Activated CD4-positive, CD25-positive, alpha-beta regulatory T cell treated with anti-CD3 and anti-CD28 coated beads, Interleukin-2, amount 50 U/mL, for 16 hours (primary cell): ENCODE measurements around the gene ENPEP.
"Not testable (repeated sequence)": the region's sequence is repeated elsewhere in the genome, so short reads cannot be mapped to it uniquely, and the experiment has no call there.

Source experiments
- DNase-seq: peaks from one replicate; pipeline ENCODE4 v3.0.0-alpha.2; 2020; ENCODE audit warnings: low read depth, low spot score

The ENPEP gene

DNA sequence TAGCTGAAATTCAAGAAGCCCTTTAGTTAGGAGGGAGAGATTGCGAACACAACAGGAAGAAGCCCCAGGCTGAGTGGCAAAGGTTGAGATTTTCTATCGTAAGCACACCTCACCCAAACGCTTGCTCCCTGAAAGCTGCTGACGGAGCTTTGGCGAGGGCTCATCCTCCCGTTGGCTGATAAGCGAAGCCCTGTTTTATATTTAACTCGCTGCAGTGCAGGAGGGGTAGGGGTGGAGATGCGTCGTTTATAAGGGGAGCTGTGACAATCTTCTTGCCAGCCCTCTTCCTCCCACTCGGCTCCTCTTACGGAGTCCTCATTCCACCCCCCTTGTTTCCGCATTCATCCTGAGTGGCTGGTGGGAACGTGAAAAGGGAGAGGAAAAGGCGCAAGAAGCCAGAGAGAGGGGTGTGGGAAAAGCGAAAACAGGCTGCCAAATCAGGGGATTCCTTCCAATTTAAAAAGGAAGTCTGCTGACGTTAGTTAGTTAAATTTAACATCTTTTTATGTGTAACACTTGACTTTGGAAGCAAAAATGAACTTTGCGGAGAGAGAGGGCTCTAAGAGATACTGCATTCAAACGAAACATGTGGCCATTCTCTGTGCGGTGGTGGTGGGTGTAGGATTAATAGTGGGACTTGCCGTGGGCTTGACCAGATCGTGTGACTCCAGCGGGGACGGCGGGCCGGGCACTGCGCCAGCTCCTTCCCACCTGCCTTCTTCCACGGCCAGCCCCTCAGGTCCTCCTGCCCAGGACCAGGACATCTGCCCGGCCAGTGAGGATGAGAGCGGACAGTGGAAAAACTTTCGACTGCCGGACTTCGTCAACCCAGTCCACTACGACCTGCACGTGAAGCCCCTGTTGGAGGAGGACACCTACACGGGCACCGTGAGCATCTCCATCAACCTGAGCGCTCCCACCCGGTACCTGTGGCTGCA is at the start of gene ENPEP:
Gene ENPEP (plus strand): TSS at position 275 of the 938 bp plus-strand sequence. CDS start 260 bp downstream, at position 535.
- DNase-seq, result no peak

- DNase-seq, result not testable (repeated sequence)
Measured at GRCh38 chr4:110431805-110432204, 44.1 kb upstream of the ENPEP start.

GRCh38 chr4:110437292-110437691 is 38.7 kb upstream of the ENPEP start:
- not testable (repeated sequence) for DNase-seq

- DNase-seq, result not testable (repeated sequence)
Measured at GRCh38 chr4:110439209-110439608, 36.7 kb upstream of the ENPEP start.

DNA sequence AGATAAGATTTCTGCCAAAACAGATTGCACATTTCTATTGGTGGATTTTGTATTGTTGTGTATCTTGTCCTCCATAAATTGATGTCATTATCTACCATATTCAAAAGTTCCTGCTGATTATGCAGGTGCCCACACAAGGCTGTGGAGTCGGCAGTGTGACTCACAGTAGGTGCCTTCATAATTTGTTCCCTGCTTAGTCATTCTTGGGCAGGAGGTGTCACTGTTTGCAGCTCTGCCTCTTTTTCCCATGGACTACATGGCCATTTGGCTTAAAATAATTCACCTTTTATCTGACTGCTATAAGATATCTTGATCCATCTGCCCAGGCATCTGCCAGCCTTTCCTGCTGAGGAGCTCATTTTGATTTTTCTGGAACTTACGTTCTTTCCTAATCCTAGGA is 33.6 kb upstream of the ENPEP start:
- no peak for DNase-seq

GRCh38 chr4:110442788-110443187 is 33.2 kb upstream of the ENPEP start:
- DNase-seq, result no peak

DNA sequence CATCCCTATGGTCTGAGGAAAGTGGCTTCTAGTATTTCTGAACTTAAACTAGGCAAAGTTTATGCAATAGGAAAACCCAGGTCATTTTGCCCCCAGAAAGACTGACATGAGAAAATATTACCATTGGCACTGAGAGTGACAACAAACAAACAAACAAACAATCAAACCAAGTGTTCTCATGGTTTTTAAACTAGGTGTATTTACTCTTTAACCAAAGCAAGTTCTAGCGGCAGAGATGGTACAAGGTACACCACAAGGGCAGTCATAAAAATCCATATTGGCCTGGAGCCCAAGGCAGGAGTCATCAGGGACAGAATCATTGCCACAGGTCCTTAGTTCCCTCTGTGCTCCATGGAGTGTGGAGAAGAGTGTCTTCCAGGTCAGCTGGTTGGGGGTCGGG is 26.0 kb upstream of the ENPEP start:
- no peak for DNase-seq

DNA sequence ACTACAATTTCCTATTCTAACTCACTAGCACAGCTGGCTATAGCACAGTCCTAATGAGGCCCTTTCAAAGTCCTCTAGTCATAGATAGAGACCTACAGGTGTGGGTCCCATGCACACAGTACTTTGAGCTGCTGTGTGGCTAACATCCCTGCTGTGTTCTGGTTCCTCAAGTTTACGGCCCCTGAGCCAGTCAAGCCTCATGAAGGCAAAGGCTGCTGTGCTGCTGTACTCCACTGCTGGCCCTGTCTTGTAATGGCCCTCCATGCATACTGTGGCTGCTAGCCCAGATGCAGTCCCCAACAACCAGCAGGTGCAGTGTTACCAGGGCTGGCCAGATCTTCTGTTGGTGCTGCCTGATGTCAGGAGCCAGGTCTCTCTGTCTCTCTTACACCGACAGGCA is 23.4 kb upstream of the ENPEP start:
- DNase-seq, result no peak

DNA sequence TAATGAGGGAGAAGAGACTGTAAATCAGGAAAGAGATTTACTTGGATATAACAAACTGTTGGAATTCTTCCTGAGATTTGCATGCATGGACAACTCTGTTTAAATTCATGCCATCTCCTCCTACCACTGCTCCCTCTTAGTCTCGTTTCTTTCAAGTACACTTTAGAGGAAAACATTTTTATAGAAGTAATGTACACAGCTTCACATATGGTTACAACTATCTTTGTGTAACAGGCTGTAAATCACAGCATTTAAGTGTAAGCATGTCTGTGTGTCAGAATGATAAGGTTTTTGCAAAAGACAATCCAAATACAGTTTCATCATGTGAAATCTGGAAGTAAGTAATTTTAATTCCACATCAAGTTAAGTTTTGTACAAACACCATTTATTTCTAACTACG is 21.5 kb upstream of the ENPEP start:
- no peak for DNase-seq

DNA sequence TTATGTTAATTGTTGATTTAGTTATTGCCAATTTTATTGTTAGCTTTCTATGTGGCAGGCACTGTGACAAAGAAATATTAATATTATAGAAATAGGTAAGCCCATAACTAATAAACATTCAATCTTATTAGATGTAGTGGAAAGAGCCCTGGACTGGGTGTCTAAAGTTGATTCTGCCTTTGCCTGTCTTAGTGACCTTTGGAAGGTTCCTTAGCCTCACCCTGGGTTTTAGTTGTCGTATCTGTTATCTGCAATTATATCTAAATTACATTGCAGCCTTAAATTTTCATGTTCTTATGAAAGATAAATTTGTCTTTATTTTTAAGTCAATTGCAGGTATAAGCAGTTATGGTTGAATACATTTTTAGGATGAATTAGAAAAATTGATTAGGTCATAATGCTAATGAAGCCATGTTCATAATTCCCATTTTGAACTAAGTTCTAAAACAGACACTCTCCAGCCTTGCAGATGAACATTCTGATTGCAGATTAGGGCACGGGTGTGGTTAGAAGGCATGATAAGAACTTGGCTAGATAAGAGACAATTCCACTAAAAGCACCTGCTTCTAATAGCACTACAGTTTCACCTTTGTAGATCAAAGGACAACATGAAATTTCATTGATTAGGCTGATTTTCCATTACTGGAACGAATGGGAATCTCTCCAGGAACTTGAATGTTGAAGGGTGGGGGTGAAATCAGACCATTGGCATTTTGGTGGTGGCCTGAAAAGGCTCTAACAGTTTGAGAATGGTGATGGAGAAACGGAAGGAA is 17.3 kb upstream of the ENPEP start:
- no peak for DNase-seq

DNA sequence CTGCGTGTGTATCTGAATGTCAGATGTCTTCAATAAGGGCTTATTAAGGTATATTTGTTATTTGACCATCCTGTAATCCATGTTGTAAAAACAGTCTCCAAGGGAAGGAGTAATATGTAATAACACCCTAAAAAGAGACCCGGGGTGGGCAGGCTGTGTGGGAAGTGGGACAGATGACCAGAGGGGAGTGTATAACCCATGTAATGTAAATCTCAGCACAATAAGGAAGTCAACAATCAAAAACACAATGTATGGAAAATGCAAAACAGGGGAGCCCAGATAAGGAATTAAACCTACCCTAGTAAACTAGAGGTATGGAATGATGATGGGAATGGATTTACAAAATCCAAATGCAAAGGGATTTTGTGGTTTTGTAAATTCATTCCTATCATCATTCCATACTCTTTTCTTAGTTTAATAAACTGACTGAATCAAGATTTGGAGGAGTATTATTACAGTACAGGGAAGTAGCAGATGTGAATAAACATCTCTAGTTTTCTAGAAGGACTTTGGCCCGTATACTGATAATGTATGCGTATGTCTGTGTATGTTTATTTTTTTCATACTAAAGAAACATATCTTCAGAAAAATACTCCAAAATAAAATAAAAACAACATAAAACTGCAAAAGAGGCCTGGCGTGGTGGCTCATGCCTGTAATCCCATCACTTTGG is 15.7 kb upstream of the ENPEP start:
- no peak for DNase-seq

GRCh38 chr4:110467400-110467799 is 8.6 kb upstream of the ENPEP start:
- no peak for DNase-seq

DNA sequence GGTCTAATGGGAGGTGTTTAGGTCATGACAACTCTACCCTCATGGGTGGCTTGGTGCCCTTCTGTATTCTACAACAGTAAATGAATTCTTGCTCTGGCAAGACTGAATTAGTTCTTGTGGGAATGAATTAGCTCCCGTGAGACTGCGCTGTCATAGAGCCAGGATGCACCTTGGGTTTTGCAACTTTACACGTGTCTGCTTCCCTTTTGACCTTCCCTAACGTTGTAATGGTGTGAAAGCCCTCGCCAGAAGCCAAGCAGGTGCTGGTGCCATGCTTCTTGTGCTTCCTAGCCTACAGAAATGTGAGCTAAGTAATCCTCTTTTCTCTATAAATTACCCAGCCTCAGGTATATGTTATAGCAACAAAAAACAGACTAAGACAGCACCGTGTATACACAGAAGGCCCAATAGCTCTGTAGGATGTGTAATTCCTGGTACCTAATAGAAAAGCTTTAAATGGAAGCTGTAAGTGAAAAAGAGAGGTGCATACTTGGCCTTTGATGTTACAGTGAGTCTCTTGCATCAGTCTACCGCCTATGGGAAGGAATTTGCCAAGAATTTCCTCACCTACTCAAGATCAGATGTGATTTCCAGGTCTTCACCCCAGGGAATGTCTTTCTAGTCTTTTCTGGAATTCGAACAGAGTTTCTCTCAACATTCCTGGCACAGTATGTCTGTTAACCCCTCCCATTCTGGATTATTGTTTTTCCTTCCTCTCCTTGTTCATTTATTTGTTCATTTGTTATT is 3.2 kb upstream of the ENPEP start:
- no peak for DNase-seq

DNA sequence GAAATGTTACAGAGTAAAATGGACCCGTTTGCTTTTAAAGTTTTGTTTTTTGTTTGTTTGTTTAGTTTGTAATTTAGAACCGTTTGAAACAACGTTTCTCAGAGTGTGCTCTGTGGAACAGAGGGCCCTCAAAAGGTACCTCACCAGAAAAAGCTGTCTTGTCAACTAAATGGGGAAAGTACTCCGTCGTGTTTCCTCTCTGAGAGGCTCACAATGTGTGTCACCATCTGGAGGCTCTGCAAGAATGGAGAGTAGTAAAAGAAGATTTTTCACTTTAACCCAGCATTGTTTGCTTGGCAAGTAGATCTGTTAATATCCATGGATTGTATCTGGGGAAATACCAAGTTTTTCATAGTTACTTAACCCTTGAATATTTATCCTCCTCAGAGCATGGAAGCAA is 1.5 kb upstream of the ENPEP start:
- DNase-seq, result no peak

DNA sequence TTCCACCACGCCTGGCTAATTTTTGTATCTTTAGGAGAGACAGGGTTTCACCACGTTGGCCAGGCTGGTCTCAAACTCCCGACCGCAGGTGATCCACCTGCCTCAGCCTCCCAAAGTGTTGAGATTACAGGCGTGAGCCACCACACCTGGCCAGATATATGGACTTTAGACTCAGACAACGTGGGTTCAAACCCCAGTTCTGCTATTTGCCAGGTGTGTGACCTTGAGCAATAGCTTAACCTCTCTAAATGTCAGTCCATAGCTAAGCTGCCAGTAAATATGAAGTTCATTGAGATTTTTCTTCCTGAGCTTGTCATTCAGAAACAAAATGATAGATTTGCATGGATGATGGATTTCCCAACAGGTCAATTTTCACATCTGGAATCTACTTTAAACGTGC is 875 bp upstream of the ENPEP start:
- DNase-seq, result not testable (repeated sequence)

DNA sequence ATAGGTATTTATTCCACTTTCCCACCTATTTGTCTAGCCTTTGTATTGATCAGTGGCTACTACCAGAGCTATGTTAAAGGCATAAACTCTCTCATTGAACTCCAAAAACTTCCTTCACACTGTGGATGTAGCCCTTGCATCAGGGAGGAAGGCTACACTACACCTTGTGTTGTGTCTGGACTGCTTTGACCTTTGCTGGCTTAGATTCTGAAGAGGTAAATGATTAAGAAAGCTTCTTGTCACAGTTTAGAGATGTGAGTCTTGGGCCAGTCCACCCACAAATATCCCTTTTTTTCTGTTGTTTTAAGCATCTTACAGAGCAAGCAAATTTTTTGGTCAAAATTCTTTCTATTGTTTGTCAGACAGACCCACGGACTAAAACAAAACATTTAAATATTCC is 1.9 kb downstream of the ENPEP start:
- no peak for DNase-seq

DNA sequence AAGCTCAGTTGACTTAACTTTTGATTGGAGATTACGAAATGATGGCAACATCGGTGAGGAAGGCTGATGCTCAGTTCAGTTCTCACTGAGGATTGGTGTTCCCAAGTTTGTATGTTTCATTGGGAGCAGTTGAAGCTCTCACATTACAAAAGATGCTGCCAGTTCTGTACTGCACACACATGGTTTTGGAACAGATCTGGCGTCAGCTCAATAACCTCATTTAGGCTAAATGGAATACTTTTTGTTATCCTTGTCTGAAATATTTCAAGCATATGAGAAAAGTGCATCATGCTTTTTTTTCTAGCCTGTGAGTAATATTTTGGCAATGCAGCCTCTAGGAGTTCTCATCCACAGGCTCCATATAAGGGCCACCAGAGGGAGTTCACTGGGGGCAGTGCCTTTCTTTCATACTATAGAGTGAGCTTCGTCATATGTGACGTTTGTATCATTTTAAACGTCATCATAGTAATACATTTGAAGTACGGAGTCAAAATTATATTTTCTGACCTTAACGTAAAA is 4.1 kb downstream of the ENPEP start:
- no peak for DNase-seq

- no peak for DNase-seq
Measured at GRCh38 chr4:110480746-110481271, 4.9 kb downstream of the ENPEP start.

DNA sequence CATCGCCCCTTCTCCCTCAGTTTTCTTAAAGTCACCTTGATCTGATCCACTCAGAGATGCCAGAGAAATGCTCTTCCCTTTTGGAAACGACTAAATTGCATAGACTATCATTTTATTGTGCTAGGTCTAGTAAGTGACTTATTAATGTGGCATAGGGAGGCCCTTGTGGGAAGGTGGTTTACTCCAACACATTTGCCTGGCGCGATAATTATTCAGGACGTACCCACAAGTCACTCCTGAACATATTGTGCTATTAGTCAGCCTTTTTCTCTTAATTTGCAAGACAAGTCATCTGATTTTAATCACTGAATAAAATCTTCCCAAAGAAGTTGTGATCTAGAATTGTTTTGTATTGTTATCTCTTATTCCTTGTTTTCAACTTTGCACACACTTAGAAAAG is 7.6 kb downstream of the ENPEP start:
- no peak for DNase-seq

DNA sequence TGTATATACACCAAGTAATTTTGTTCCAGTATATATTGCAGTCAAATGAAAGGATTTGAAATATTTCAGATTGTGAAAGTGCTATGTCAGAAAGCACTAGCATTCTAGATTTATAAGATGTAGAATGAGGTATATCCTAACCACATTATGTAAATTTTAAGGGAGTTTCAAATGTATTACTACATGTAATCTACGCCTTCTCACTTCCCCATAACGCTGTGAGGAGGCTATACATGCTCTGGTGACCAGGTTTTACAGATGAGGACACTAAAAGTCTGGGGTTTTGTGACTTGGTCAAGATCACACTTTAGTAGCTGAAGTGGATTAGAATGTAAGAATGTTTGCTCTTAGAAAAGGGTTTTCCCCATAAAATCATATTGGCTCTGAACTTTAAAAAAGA is 8.1 kb downstream of the ENPEP start:
- no peak for DNase-seq

- DNase-seq, result no peak
Measured at GRCh38 chr4:110484767-110485166, 8.8 kb downstream of the ENPEP start.
